HG03457 (cell line): Measurements from ENCODE around the gene JPT2.
A peak's percentile ranks its signal among the peaks of the same experiment; 100 is the strongest.
"Not testable (repeated sequence)": the region's sequence is repeated elsewhere in the genome, so short reads cannot be mapped to it uniquely, and the experiment has no call there.

Experiments used
- ATAC-seq: cut with Tn5 transposase; IDR thresholded peaks from one replicate; pipeline ENCODE4 v1.9.1; 2021; ENCODE audit warnings: moderate number of reproducible peaks; ENCODE audit not compliant: unreplicated experiment

Gene JPT2

DNA sequence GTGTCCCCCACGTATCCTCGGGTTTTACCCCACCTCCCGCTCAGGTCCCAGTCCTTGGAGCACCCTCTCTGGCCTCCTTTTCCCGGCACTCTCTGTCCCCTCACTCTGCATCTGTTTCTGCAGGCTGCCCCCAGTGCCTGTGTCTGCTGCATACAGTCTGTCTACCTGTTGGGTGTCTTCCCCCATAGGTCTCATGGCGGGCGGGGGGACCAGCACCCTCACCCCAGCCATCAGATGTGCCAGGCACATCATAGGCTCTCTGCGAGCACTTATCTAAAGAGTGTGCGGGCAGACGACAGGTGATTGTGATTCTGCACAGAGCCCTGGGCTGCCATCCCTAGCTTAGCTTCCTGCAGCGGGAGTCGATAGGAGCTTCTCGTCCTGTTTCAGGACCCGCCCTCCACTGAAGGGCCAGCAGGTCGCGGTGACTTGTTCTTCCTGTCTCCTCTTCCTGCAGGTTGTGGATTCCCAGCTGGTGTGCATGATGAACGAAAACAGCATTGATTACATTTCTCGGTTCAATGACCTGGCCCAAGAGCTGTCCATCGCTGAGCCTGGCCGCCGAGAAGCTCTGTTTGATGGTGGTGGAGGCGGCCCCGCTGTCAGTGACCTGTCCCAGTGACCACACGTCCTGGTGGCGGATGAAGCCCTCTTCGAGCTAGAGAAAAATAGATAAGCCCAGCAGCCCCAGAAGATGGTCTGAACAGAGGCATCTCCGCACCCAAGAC is 4.5 kb upstream of the JPT2 start:
- ATAC-seq: no peak

DNA sequence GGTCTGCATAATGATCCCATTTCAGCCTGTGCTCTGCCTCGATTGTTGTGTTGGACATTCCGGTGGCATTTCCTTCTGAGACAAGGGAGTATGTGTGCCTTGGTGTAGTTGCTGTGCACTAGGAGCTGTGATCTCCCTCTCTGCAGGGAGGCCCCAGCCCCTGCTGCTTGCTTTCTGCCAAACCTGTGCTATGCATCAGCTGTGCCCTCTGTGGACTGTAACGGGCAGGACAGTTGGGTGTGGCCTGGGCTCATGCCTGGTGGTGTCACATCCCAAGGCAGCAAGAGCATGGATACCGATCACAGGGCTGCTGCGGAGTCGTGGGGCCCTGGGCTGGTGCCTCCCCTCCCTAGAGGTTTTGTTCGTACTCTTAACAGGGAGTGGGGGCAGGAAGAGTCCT is 3.8 kb upstream of the JPT2 start:
- ATAC-seq: no peak

GRCh38 chr16:1674751-1675664 is 3.1 kb upstream of the JPT2 start:
- no peak for ATAC-seq

GRCh38 chr16:1676661-1677060 is 1.4 kb upstream of the JPT2 start:
- no peak for ATAC-seq

DNA sequence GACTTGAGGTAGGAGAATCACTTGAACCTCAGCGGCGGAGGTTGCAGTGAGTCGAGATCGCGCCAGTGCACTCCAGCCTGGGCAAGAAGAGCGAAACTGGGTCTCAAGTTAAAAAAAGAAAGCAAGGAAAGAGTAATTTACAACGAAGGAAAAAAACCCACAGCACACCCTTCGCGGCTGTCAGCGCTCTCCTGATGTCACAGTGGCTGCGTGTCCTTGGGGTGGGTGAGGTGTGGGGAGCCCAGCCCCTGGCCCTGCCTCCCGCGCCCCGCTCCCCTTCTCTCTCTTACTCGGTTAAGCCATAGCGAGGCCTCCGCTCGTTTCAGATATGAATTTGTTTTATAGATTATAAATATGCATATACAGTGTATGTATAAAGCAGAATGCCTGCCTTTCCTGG is 740 bp upstream of the JPT2 start:
- no peak for ATAC-seq

GRCh38 chr16:1678500-1679098 is 520 bp downstream of the JPT2 start:
- peak; percentile 4 for ATAC-seq

DNA sequence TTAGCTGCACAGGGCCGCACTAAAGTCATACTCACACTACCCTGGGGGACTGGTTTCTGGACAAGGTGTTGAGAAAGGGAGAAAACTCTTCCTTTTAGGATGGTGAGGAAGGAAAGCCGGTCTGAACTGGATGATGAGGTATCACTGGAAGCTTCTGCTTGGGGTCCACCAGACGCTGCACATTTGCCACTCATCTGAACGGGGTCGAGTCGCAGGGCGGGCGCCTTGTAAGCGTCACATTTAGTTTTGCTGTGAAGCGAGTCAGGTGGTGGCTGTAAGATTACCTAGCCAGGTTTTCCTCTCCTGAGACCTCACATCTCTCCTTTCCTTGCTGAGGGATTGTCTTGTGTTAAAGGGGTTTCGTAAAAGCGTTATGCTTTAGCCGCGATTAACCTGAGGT is 2.3 kb downstream of the JPT2 start:
- no peak for ATAC-seq

GRCh38 chr16:1681032-1681431 is 3.0 kb downstream of the JPT2 start:
- no peak for ATAC-seq

GRCh38 chr16:1687427-1688316 is 9.6 kb downstream of the JPT2 start:
- ATAC-seq: no peak

GRCh38 chr16:1688807-1689560 is 10.9 kb downstream of the JPT2 start:
- no peak for ATAC-seq

GRCh38 chr16:1689853-1690252 is 11.8 kb downstream of the JPT2 start:
- no peak for ATAC-seq

- ATAC-seq: no peak
Observed at GRCh38 chr16:1690810-1691209, 12.7 kb downstream of the JPT2 start.

DNA sequence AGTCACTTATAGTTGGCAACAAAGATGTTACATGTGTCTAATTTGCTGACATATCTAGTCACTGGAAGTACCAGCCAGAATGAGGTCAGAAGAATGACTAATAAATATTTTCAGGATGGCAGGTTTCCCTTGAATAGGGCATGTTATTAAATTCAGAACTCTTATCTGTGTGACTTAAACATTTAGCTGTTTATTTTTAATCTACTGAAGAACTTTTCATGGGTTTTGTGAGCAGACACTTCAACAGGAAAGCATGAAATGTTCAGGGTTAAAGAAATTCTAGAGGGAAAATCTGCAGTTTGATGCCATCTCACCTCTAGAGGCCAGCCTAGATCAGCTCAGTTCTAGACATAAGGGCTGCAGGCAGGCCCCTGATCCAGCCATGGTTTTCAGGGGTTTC is 13.2 kb downstream of the JPT2 start:
- no peak for ATAC-seq

DNA sequence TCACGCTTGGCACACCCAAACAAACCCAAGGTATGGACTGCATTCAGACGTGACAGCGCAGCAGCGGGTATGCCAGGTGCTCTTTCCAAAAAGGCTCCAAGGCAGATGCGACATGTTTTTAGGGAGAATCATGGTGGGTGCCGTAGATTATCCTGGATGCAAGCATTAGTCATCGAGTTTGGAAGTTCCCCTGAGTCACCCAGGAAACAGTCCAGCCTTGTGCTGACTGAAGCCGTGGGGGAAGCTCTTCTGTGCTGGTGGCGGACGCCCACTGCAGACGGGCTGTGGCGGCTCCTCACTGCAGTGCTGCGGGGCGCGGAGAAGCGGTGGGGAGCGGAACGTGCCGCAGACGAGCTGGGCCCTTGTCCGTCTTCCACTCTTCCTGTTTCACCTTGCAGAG is 13.9 kb downstream of the JPT2 start:
- ATAC-seq: no peak

DNA sequence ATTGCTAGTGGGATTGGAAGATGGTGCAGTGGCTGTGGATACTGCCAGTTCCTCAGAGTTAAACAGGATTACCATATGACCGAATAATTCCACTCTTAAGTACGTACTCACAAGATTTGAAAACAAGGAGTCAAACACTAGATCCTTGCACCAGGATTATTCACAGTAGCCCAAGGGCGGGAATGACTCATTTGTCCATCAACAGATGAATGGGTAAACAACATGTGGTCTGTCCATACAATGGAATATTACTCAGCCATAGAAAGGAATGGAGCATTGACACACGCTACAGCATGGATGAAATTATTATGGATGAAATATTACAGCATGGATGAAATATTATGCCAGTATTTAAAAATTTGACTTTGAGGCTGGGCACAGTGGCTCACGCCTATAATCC is 18.8 kb downstream of the JPT2 start:
- no peak for ATAC-seq

- ATAC-seq: no peak
Observed at GRCh38 chr16:1698680-1699079, 20.6 kb downstream of the JPT2 start.

- ATAC-seq: no peak
Observed at GRCh38 chr16:1700246-1700645, 22.2 kb downstream of the JPT2 start.

DNA sequence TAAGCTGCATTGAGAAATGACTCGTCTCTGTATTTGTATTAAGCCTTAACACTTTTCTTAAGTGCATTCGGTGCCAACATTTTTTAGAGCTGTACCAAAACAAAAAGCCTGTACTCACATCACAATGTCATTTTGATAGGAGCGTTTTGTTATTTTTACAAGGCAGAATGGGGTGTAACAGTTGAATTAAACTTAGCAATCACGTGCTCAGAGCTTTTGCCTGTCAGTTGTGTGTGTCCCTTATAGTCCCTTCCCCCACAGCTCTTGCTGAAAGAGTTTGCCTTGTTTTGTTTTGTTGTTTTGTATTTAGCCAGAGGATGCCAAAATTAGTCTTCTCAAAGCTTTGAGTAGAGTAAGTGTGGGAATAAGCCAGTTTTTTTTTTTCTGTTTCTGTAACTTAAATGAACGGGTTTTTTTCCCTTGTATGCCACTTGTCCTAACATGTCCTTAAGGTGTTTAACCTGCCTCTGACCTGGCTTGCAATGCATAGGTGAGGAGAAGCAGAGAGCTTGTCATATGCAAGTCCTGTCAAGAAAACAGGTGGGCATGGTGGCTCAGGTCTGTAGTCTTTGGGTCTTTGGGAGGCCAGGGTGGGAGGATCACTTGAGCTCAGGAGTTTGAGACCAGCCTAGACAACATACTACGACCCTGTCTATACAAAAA is 23.3 kb downstream of the JPT2 start:
- no peak for ATAC-seq

DNA sequence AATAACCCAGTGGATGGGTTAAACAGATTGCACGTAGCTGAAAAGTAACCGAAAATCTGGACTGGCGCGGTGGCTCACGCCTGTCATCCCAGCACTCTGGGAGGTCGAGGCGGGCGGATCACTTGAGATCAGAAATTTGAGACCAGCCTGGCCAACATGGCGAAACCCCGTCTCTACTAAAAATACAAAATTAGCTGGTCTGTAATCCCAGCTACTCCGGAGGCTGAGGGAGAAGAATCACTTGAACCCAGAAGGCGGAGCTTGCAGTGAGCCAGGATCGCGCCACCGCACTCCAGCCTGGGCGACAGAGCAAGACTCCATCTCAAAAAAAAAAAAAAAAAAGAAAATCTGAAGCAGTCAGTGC is 27.2 kb downstream of the JPT2 start:
- not testable (repeated sequence) for ATAC-seq
